H9 (cell line): ENCODE measurements around the gene VPS26A. TPM values are rescaled to one million over a fixed set of nuclear protein-coding genes. Genes with fewer than 3 reads are reported as not detected.

Source experiments
- DNase-seq: peaks from one replicate; pipeline ENCODE4 v3.0.0-alpha.2; 2017
- H2AFZ ChIP-seq: one replicate; pipeline ENCODE4 v1.6.1; 2013; ENCODE audit warnings: mild to moderate bottlenecking, low read length, control low read depth, moderate library complexity
- H2AK5ac ChIP-seq: 2 replicates; pipeline ENCODE4 v1.6.1; 2013; ENCODE audit warnings: low read length, control low read depth, mixed read lengths; ENCODE audit not compliant: insufficient read length
- H2BK120ac ChIP-seq: one replicate; pipeline ENCODE4 v1.6.1; 2013; ENCODE audit warnings: low read depth, mild to moderate bottlenecking, low read length, control low read depth, inconsistent platforms; ENCODE audit not compliant: poor library complexity, severe bottlenecking
- H2BK12ac ChIP-seq: 2 replicates; pipeline ENCODE4 v1.6.1; 2013; ENCODE audit warnings: low read length, control low read depth, mixed read lengths, low read depth; ENCODE audit not compliant: insufficient read length
- H2BK15ac ChIP-seq: 2 replicates; pipeline ENCODE4 v1.6.1; 2013; ENCODE audit warnings: low read depth, low read length, control low read depth
- H2BK20ac ChIP-seq: one replicate; pipeline ENCODE4 v1.6.1; 2013; ENCODE audit warnings: low read depth, mild to moderate bottlenecking, low read length, control low read depth, inconsistent platforms; ENCODE audit not compliant: poor library complexity, severe bottlenecking
- H2BK5ac ChIP-seq: 2 replicates; pipeline ENCODE4 v1.6.1; 2013; ENCODE audit warnings: low read length, control low read depth, mixed read lengths; ENCODE audit not compliant: insufficient read length
- H3K14ac ChIP-seq: 2 replicates; pipeline ENCODE4 v1.6.1; 2013; ENCODE audit warnings: low read length, control low read depth; ENCODE audit not compliant: insufficient read depth
- H3K18ac ChIP-seq: 2 replicates; pipeline ENCODE4 v1.6.1; 2013; ENCODE audit warnings: low read depth, mild to moderate bottlenecking, mixed read lengths, low read length, control low read depth; ENCODE audit not compliant: insufficient read length
- H3K23ac ChIP-seq: 2 replicates; pipeline ENCODE4 v1.6.1; 2013; ENCODE audit warnings: low read length, control low read depth, mixed read lengths, low read depth; ENCODE audit not compliant: insufficient read length
- H3K23me2 ChIP-seq: 2 replicates; pipeline ENCODE4 v1.6.1; 2013; ENCODE audit warnings: low read depth, mild to moderate bottlenecking, mixed read lengths, low read length, control low read depth; ENCODE audit not compliant: insufficient read length, poor library complexity, severe bottlenecking
- H3K27ac ChIP-seq: 2 replicates; pipeline ENCODE4 v1.5.1; 2013; ENCODE audit warnings: low read length, control low read depth, mixed read lengths, low read depth; ENCODE audit not compliant: insufficient read length
- H3K27me3 ChIP-seq: 2 replicates; pipeline ENCODE4 v1.6.1; 2013; ENCODE audit warnings: low read length, control low read depth, inconsistent platforms; ENCODE audit not compliant: insufficient read depth
- H3K4ac ChIP-seq: 2 replicates; pipeline ENCODE4 v1.6.1; 2013; ENCODE audit warnings: low read depth, mild to moderate bottlenecking, control low read depth, inconsistent platforms, low read length, moderate library complexity
- H3K4me1 ChIP-seq: 2 replicates; pipeline ENCODE4 v1.6.1; 2013; ENCODE audit warnings: low read length, control low read depth, inconsistent platforms; ENCODE audit not compliant: insufficient read depth
- H3K4me2 ChIP-seq: 2 replicates; pipeline ENCODE4 v1.6.1; 2013; ENCODE audit warnings: low read length, control low read depth, mixed read lengths; ENCODE audit not compliant: insufficient read length, insufficient read depth
- H3K56ac ChIP-seq: 2 replicates; pipeline ENCODE4 v1.6.1; 2013; ENCODE audit warnings: low read depth, mild to moderate bottlenecking, mixed read lengths, low read length, control low read depth; ENCODE audit not compliant: insufficient read length
- H3K79me1 ChIP-seq: 2 replicates; pipeline ENCODE4 v1.6.1; 2013; ENCODE audit warnings: low read depth, mild to moderate bottlenecking, moderate library complexity, low read length, control low read depth, inconsistent platforms; ENCODE audit not compliant: insufficient read depth, poor library complexity, severe bottlenecking
- H3K79me2 ChIP-seq: 2 replicates; pipeline ENCODE4 v1.6.1; 2013; ENCODE audit warnings: low read length, control low read depth, inconsistent platforms; ENCODE audit not compliant: insufficient read depth
- H3K9ac ChIP-seq: 2 replicates; pipeline ENCODE4 v1.6.1; 2013; ENCODE audit warnings: low read length, control low read depth, mixed read lengths; ENCODE audit not compliant: insufficient read length; ENCODE audit errors: extremely low read depth
- H3K9me3 ChIP-seq: one replicate; pipeline ENCODE4 v1.6.1; 2013; ENCODE audit warnings: low read depth, low read length, inconsistent platforms; ENCODE audit not compliant: control insufficient read depth
- H3T11ph ChIP-seq: one replicate; pipeline ENCODE4 v1.6.1; 2013; ENCODE audit warnings: mild to moderate bottlenecking, low read length, control low read depth, inconsistent platforms
- H4K20me1 ChIP-seq: one replicate; pipeline ENCODE4 v1.6.1; 2013; ENCODE audit not compliant: control insufficient read depth, insufficient read length, insufficient read depth
- H4K5ac ChIP-seq: 2 replicates; pipeline ENCODE4 v1.6.1; 2013; ENCODE audit warnings: low read depth, mild to moderate bottlenecking, mixed read lengths, low read length, control low read depth; ENCODE audit not compliant: insufficient read length
- H4K8ac ChIP-seq: replicated peaks from 2 replicates; pipeline ENCODE4 v1.6.1; 2013; ENCODE audit warnings: low read length, control low read depth, mixed read lengths, low read depth; ENCODE audit not compliant: insufficient read length
- H4K91ac ChIP-seq: 2 replicates; pipeline ENCODE4 v1.6.1; 2013; ENCODE audit warnings: low read depth, mild to moderate bottlenecking, moderate library complexity, mixed read lengths, low read length, control low read depth; ENCODE audit not compliant: insufficient read length
- H3K27ac Mint-ChIP-seq, 3 experiments: 2 replicates in 2 of 3; 3 replicates in 1 of 3; pipeline ENCODE4 v1.8.0; 2020 to 2021; ENCODE audit warnings: mixed read lengths in 3 of 3, mild to moderate bottlenecking in 1 of 3, moderate library complexity in 1 of 3
- H3K27me3 Mint-ChIP-seq: 2 replicates; pipeline ENCODE4 v1.8.0; 2021; ENCODE audit warnings: low read depth, mild to moderate bottlenecking, moderate library complexity, mixed read lengths
- H3K36me3 Mint-ChIP-seq, 3 experiments: 2 replicates in 2 of 3; 3 replicates in 1 of 3; pipeline ENCODE4 v1.8.0; 2020 to 2021; ENCODE audit warnings: low read depth in 3 of 3, mixed read lengths in 3 of 3; ENCODE audit not compliant: insufficient read depth in 1 of 3
- H3K4me1 Mint-ChIP-seq, 2 experiments: 2 replicates each; pipeline ENCODE4 v1.8.0; 2020; ENCODE audit warnings: mixed read lengths in 2 of 2
- H3K4me3 Mint-ChIP-seq, 2 experiments: 2 replicates in 1 of 2; 3 replicates in 1 of 2; pipeline ENCODE4 v1.8.0; 2020 to 2021; ENCODE audit warnings: mild to moderate bottlenecking in 2 of 2, mixed read lengths in 2 of 2, moderate library complexity in 1 of 2
- H3K9me3 Mint-ChIP-seq, 2 experiments: 2 replicates in 1 of 2; 3 replicates in 1 of 2; pipeline ENCODE4 v1.8.0; 2020; ENCODE audit warnings: mild to moderate bottlenecking in 2 of 2, mixed read lengths in 2 of 2, moderate library complexity in 1 of 2
- CTCF ChIP-seq: fragments of 200-600 bp; sonication (generic); conservative IDR thresholded peaks from 3 replicates; pipeline ENCODE4 v1.8.0; 2021; ENCODE audit warnings: antibody characterized with exemption, mild to moderate bottlenecking
- WGBS: extraction: QIAGEN DNeasy Blood & Tissue Kit; methylation state at CpG from one replicate; pipeline ENCODE4 v1.1.7; 2013; ENCODE audit warnings: missing lambda C conversion rate, low lambda C conversion rate, mixed read lengths; ENCODE audit not compliant: insufficient read length; ENCODE audit errors: extremely low coverage; 5-methylcytosine and 5-hydroxymethylcytosine counted together
- total RNA-seq: library from RNA; stranded (reverse); gene quantifications from 2 replicates; pipeline ENCODE4 v1.2.1, GENCODE V29; 2021

VPS26A gene
- total RNA-seq, 1 experiment from 2014 or later = 41.8 TPM

DNA sequence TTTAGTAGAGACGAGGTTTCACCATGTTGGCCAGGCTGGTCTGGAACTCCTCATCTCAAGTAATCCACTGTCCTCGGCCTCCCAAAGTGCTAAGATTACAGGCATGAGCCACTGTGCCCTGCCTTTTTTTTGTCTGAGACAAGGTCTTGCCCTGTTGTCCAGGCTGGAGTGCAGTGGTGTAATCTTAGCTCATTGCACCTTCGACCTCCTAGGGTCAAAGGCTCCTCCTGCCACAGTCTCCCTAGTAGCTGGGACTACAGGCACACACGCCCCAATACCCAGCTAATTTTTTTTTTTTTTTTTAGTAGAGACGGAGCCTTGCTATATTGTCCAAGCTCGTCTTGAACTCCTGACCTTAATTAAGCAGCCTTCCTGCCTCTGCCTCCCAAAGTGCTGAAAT lies 29.2 kb downstream of the VPS26A start:
- Histone ChIP-seq H4K91ac (no peak overlapping the region), H2BK12ac (no peak overlapping the region), H2AFZ (no peak overlapping the region), H2BK15ac (no peak overlapping the region), H3K23me2 (no peaks in the 10 kb centered on the region), H3K56ac (no peak overlapping the region), H3K9ac (no peak overlapping the region), H3K4me2 (no peak overlapping the region), H3K4me1 (no peaks in the 10 kb centered on the region), H2BK120ac (no peak overlapping the region), H3K14ac (no peak overlapping the region), H2AK5ac (no peak overlapping the region), H3K27me3 (no peaks in the 10 kb centered on the region), H2BK20ac (no peak overlapping the region), H3K27ac (no peak overlapping the region), H2BK5ac (no peak overlapping the region), H3K23ac (no peak overlapping the region), H3K4ac (no peak overlapping the region), H4K20me1 (no peaks in the 10 kb centered on the region), H4K5ac (no peak overlapping the region), H3T11ph (no peak overlapping the region), H3K79me1 (no peaks in the 10 kb centered on the region), H3K9me3 (no peaks in the 10 kb centered on the region), H3K18ac (no peak overlapping the region), H3K79me2 (no peaks in the 10 kb centered on the region; the same call in 1 of the 2 replicates), H4K8ac (no peak overlapping the region)
- DNase-seq = no peak
- Mint-ChIP-seq H3K27me3 (no peaks in the 10 kb centered on the region), H3K36me3 (peaks cover under 1 to 8% (median 7%) of the 10 kb centered on the region in 3 experiments; a peak in 5 of 7 replicates), H3K27ac (no peak overlapping the region), H3K4me3 (no peak overlapping the region), H3K4me1 (peaks cover 5% of the 10 kb centered on the region in 2 experiments; a peak in 3 of 4 replicates), H3K9me3 (no peaks in the 10 kb centered on the region)
- TF ChIP-seq CTCF = no peak
- WGBS = no CpG with 5 or more reads among the region's 6 CpGs
